HG02852 (cell line): ENCODE measurements around the gene ZSCAN5A.
"Not testable (repeated sequence)": the region's sequence is repeated elsewhere in the genome, so short reads cannot be mapped to it uniquely, and the experiment has no call there.

Source experiments
- ATAC-seq: cut with Tn5 transposase; IDR thresholded peaks from one replicate; pipeline ENCODE4 v1.9.1; 2021; ENCODE audit warnings: mild to moderate bottlenecking, moderate library complexity; ENCODE audit not compliant: unreplicated experiment

Gene ZSCAN5A

GRCh38 chr19:56217039-56217949 lies 97.3 kb downstream of the ZSCAN5A start:
- no peak for ATAC-seq

GRCh38 chr19:56211718-56212117 lies 102.9 kb downstream of the ZSCAN5A start:
- no peak for ATAC-seq

GRCh38 chr19:56210036-56210435 lies 104.6 kb downstream of the ZSCAN5A start:
- not testable (repeated sequence) for ATAC-seq

GRCh38 chr19:56209091-56209490 lies 105.5 kb downstream of the ZSCAN5A start:
- no peak for ATAC-seq

GRCh38 chr19:56207581-56207980 lies 107.1 kb downstream of the ZSCAN5A start:
- ATAC-seq, result not testable (repeated sequence)

- ATAC-seq, result no peak
Observed at GRCh38 chr19:56201973-56202372, 112.7 kb downstream of the ZSCAN5A start, which contains the start of gene ZSCAN5C. Gene ZSCAN5C, plus strand, starts transcription at chr19:56202273. Its CDS starts 3,641 bp downstream, at chr19:56205914.

- ATAC-seq, result no peak
Observed at GRCh38 chr19:56199687-56200086, 115.0 kb downstream of the ZSCAN5A start.

GRCh38 chr19:56197646-56198045 lies 117.0 kb downstream of the ZSCAN5A start, which contains the start of gene ZSCAN5B:
Gene ZSCAN5B, minus strand, starts transcription at chr19:56197783. Its CDS starts 4,731 bp downstream, at chr19:56193052.
- not testable (repeated sequence) for ATAC-seq

GRCh38 chr19:56193981-56194640 lies 120.5 kb downstream of the ZSCAN5A start:
- ATAC-seq, result no peak

- no peak for ATAC-seq
Observed at GRCh38 chr19:56191711-56192110, 122.9 kb downstream of the ZSCAN5A start.

GRCh38 chr19:56191115-56191514 lies 123.5 kb downstream of the ZSCAN5A start:
- no peak for ATAC-seq

GRCh38 chr19:56189785-56190184 lies 124.9 kb downstream of the ZSCAN5A start:
- no peak for ATAC-seq

GRCh38 chr19:56177564-56178243 lies 136.9 kb downstream of the ZSCAN5A start:
- ATAC-seq, result no peak

GRCh38 chr19:56176881-56177280 lies 137.8 kb downstream of the ZSCAN5A start:
- no peak for ATAC-seq

- ATAC-seq, result not testable (repeated sequence)
Observed at GRCh38 chr19:56176310-56176709, 138.3 kb downstream of the ZSCAN5A start.

GRCh38 chr19:56175861-56176307 lies 138.8 kb downstream of the ZSCAN5A start, which contains the start of gene GALP:
Gene GALP, plus strand, starts transcription at chr19:56176008. Its CDS starts 1,101 bp downstream, at chr19:56177109.
- ATAC-seq, result not testable (repeated sequence)

- ATAC-seq, result no peak
Observed at GRCh38 chr19:56174550-56174949, 140.1 kb downstream of the ZSCAN5A start.

GRCh38 chr19:56174086-56174485 lies 140.6 kb downstream of the ZSCAN5A start:
- ATAC-seq, result no peak
